ENCODE data around the gene APP.

GRCh38 chr21:25870084-25870483 is 300.5 kb downstream of the APP start:
- TF ChIP-seq CTCF (IDR thresholded peaks at IDR 0.05; ENCODE audit: insufficient read depth, low read length) (no peak), REST (IDR thresholded peaks at IDR 0.05; ENCODE audit: insufficient replicate concordance, low read depth) (no peak), POLR2AphosphoS5 (IDR thresholded peaks at IDR 0.05; ENCODE audit: low read depth) (no peak), GABPA (IDR thresholded peaks at IDR 0.05; ENCODE audit: low read depth) (no peak)
